GM12891 (cell line): ENCODE measurements around the gene FOXB2.

Source experiments
- PAX5 ChIP-seq: IDR thresholded peaks from 2 replicates; pipeline ENCODE4 v1.6.1; 2011; ENCODE audit warnings: low read length, moderate library complexity, mild to moderate bottlenecking; ENCODE audit not compliant: insufficient read depth, severe bottlenecking
- POLR2A ChIP-seq: IDR thresholded peaks from 2 replicates; pipeline ENCODE4 v1.6.1; 2011; ENCODE audit warnings: low read depth, low read length, control low read depth
- POLR2AphosphoS5 ChIP-seq: IDR thresholded peaks from 2 replicates; pipeline ENCODE4 v1.6.1; 2011; ENCODE audit warnings: low read depth, low read length, control low read depth
- SPI1 ChIP-seq: IDR thresholded peaks from 2 replicates; pipeline ENCODE4 v1.6.1; 2011; ENCODE audit warnings: low read depth, low read length, control low read depth
- TAF1 ChIP-seq: IDR thresholded peaks from 2 replicates; pipeline ENCODE4 v1.6.1; 2011; ENCODE audit warnings: low read depth, low read length, control low read depth

DNA sequence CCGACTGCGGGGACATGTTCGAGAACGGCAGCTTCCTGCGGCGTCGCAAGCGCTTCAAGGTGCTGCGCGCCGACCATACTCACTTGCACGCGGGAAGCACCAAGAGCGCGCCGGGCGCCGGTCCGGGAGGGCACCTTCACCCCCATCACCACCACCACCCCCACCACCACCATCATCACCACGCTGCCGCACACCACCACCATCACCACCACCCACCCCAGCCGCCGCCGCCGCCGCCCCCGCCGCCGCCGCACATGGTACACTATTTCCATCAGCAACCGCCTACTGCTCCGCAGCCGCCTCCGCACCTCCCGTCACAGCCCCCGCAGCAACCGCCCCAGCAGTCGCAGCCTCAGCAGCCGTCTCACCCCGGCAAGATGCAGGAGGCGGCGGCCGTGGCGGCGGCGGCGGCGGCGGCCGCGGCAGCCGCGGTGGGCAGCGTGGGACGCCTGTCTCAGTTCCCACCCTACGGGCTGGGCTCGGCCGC, 514 bp downstream of the FOXB2 start:
- TF ChIP-seq TAF1 (no peak), POLR2A (no peak), POLR2AphosphoS5 (no peak), SPI1 (no peak), PAX5 (no peak)
